ENCODE measurements around the gene TADA2A.
"Not testable (repeated sequence)": the region's sequence is repeated elsewhere in the genome, so short reads cannot be mapped to it uniquely, and the experiment has no call there.

Gene TADA2A

DNA sequence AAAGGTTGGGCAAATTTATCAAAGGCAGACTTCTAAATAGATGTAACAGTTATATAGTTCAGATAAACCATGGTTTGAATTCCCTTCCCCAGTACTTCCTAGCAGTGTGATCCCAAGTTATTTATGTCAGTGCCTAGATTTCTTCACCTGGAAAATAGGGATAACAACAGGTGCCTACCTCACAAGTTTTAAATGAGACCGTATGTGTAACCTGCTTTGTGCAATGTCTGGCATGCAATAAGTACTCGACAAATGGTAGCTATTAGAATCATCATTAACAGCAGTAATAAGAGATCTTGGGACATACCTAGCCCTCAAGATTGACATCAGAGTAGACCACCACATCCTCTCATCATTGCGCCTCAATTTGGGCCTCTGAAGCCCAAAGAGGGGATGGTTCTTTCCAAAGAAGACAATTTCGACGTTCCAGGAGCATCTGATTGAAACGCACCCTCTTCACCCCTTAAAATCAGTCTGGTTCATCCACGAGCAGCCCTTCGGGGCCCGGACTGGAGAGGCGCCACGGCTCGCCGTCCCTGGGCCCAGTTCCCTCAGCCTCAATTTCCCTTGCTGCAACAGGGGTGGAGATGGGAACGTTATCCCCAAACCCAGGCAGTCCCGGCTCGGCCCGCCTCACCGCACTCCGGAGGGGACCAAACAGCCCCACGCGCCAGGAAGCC lies 591 bp upstream of the TADA2A start:
- H3K27ac ChIP-seq (ENCODE audit: low read depth, low read length) = peak overlapping the region; percentile 81

GRCh38 chr17:37408145-37408479 lies 1.4 kb downstream of the TADA2A start:
- peak overlapping the region; percentile 96 for H3K4me2 ChIP-seq (ENCODE audit: low read length)
- H3K79me2 ChIP-seq (ENCODE audit: control insufficient read depth, low read length) = peaks cover 78% of the 10 kb centered on the region
- H3K9me3 ChIP-seq (ENCODE audit: control insufficient read depth, insufficient read depth, low read length); H3K27ac ChIP-seq (ENCODE audit: low read depth, low read length); H4K20me1 ChIP-seq (ENCODE audit: control insufficient read depth, insufficient read depth, low read depth, low read length); H3K27me3 ChIP-seq (ENCODE audit: control insufficient read depth, low read length); H3K9me2 ChIP-seq (replicated peaks; ENCODE audit: control insufficient read depth, low read length); H3F3A ChIP-seq (ENCODE audit: control insufficient read depth, insufficient read depth): not testable (repeated sequence)
- peaks cover 45% of the 10 kb centered on the region for H3K4me1 ChIP-seq (ENCODE audit: control insufficient read depth, low read length)
- H3K4me3 ChIP-seq (ENCODE audit: low read length) = peak overlapping the region; percentile 91
- H3K36me3 ChIP-seq (ENCODE audit: control insufficient read depth, low read length) = peaks cover 78% of the 10 kb centered on the region

More for the DNA sequence above, 591 bp upstream of the TADA2A start:
- peaks cover 66% of the 10 kb centered on the region for H3K36me3 ChIP-seq (ENCODE audit: control insufficient read depth, low read length)
- H3K4me2 ChIP-seq (ENCODE audit: low read length) = peak overlapping the region; percentile 98
- peaks cover 91% of the 10 kb centered on the region for H3K79me2 ChIP-seq (ENCODE audit: control insufficient read depth, low read length)
- H3F3A ChIP-seq (ENCODE audit: control insufficient read depth, insufficient read depth) = no peaks in the 10 kb centered on the region; the same call in 1 of the 2 replicates
- H3K9me2 ChIP-seq (replicated peaks; ENCODE audit: control insufficient read depth, low read length) = no peaks in the 10 kb centered on the region
- H3K4me1 ChIP-seq (ENCODE audit: control insufficient read depth, low read length) = peaks cover 47% of the 10 kb centered on the region
- H3K9me3 ChIP-seq (ENCODE audit: control insufficient read depth, insufficient read depth, low read length) = no peaks in the 10 kb centered on the region
- H3K4me3 ChIP-seq (ENCODE audit: low read length) = peak overlapping the region; percentile 100
- TF ChIP-seq CTCF (IDR thresholded peaks at IDR 0.05; ENCODE audit: low read depth, low read length, poor library complexity, severe bottlenecking) (no peak), EZH2phosphoT487 (IDR thresholded peaks at IDR 0.05; ENCODE audit: borderline replicate concordance, low read length) (no peak)
- H4K20me1 ChIP-seq (ENCODE audit: control insufficient read depth, insufficient read depth, low read depth, low read length) = no peaks in the 10 kb centered on the region
- no peaks in the 10 kb centered on the region for H3K27me3 ChIP-seq (ENCODE audit: control insufficient read depth, low read length)

DNA sequence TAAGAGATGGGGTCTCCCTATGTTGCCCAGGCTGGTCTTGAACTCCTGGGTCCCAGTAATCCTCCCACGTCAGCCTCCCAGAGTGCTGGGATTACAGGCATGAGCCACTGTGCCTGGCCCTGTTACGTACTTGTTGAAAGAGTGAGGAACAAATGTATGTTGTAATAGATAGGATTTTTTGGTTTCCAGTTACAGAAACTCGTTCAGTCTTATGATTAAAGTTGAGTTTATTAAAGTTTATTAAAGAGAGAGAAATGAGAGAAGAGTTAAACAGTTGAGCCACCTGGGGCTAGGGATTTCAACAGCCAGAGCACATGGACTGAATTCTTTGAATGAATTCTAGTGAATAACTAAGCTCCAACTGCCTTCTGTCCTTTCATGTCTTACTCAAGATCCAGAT lies 3.7 kb downstream of the TADA2A start:
- Histone ChIP-seq H3K27ac (ENCODE audit: low read depth, low read length) (no peak overlapping the region), H3K4me2 (ENCODE audit: low read length) (no peak overlapping the region), H3K4me1 (ENCODE audit: control insufficient read depth, low read length) (peaks cover 23% of the 10 kb centered on the region), H3F3A (ENCODE audit: control insufficient read depth, insufficient read depth) (no peaks in the 10 kb centered on the region; the same call in 1 of the 2 replicates), H3K9me3 (ENCODE audit: control insufficient read depth, insufficient read depth, low read length) (no peaks in the 10 kb centered on the region), H4K20me1 (ENCODE audit: control insufficient read depth, insufficient read depth, low read depth, low read length) (no peaks in the 10 kb centered on the region), H3K79me2 (ENCODE audit: control insufficient read depth, low read length) (peaks cover 73% of the 10 kb centered on the region), H3K27me3 (ENCODE audit: control insufficient read depth, low read length) (no peaks in the 10 kb centered on the region), H3K4me3 (ENCODE audit: low read length) (no peak overlapping the region), H3K9me2 (replicated peaks; ENCODE audit: control insufficient read depth, low read length) (no peaks in the 10 kb centered on the region), H3K36me3 (ENCODE audit: control insufficient read depth, low read length) (peaks cover 80% of the 10 kb centered on the region)
- TF ChIP-seq EZH2phosphoT487 (IDR thresholded peaks at IDR 0.05; ENCODE audit: borderline replicate concordance, low read length) (no peak), CTCF (IDR thresholded peaks at IDR 0.05; ENCODE audit: low read depth, low read length, poor library complexity, severe bottlenecking) (no peak)

DNA sequence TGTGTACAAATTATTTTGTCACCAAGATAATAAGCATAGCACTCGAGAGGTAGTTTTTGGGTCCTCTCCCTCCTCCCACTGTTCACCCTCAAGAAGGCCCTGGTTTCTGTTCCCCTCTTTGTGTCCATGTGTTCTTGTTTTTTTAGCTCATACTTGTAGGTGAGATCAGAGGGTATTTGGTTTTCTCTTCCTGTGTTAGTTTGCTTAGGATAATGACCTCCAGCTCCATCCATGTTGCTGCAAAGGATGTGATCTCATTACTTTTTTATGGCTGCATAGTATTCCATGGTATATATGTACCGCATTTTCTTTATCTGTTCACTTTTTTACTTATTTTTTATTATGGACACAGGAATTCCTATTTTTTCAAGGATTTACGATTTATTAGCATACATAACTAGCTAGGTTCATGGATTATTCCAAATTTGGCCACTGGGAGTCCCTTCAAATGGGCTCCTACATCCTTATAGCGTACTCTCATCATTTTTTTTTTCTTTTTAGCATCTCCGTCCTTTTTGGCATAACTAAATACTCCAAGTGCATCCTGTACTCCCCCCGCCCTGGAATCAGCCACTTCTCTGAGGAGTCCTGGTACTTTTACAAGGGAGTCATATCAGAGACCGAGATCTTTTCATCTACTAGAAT lies 7.3 kb downstream of the TADA2A start:
- H3K4me3 ChIP-seq (ENCODE audit: low read length) = no peak overlapping the region
- H3K9me2 ChIP-seq (replicated peaks; ENCODE audit: control insufficient read depth, low read length) = no peaks in the 10 kb centered on the region
- no peaks in the 10 kb centered on the region for H3K27me3 ChIP-seq (ENCODE audit: control insufficient read depth, low read length)
- peaks cover 52% of the 10 kb centered on the region for H3K79me2 ChIP-seq (ENCODE audit: control insufficient read depth, low read length)
- no peaks in the 10 kb centered on the region for H3K9me3 ChIP-seq (ENCODE audit: control insufficient read depth, insufficient read depth, low read length)
- no peaks in the 10 kb centered on the region for H4K20me1 ChIP-seq (ENCODE audit: control insufficient read depth, insufficient read depth, low read depth, low read length)
- no peaks in the 10 kb centered on the region for H3F3A ChIP-seq (ENCODE audit: control insufficient read depth, insufficient read depth)
- peaks cover 79% of the 10 kb centered on the region for H3K36me3 ChIP-seq (ENCODE audit: control insufficient read depth, low read length)
- H3K4me1 ChIP-seq (ENCODE audit: control insufficient read depth, low read length) = peaks cover under 1% of the 10 kb centered on the region
- H3K4me2 ChIP-seq (ENCODE audit: low read length) = no peak overlapping the region
- H3K27ac ChIP-seq (ENCODE audit: low read depth, low read length) = no peak overlapping the region
- TF ChIP-seq CTCF (IDR thresholded peaks at IDR 0.05; ENCODE audit: low read depth, low read length, poor library complexity, severe bottlenecking) = no peak
- no peak for TF ChIP-seq EZH2phosphoT487 (IDR thresholded peaks at IDR 0.05; ENCODE audit: borderline replicate concordance, low read length)
